Thoracic aorta (tissue), 2 donors: ENCODE results near the gene MAGEA9B. TPM values are rescaled to one million over a fixed set of nuclear protein-coding genes. Genes with fewer than 3 reads are reported as not detected.

Experiments used
- ATAC-seq: fragments of 150-250 bp; one replicate; pipeline ENCODE4 v1.8.0; 2017; ENCODE audit warnings: low read depth; ENCODE audit not compliant: insufficient number of reproducible peaks, low FRiP score
- DNase-seq: peaks from one replicate; pipeline ENCODE4 v3.0.0-alpha.2; 2020; ENCODE audit warnings: low spot score
- H3K27ac ChIP-seq, 2 donors: fragments of 200-600 bp; sonication (generic); 1 replicate in 1 of 2; 2 replicates in 1 of 2; pipeline ENCODE4 v1.5.1; 2016; ENCODE audit warnings: mild to moderate bottlenecking in 2 of 2, moderate library complexity in 2 of 2
- H3K27me3 ChIP-seq: fragments of 200-600 bp; sonication (generic); replicated peaks from 2 replicates; pipeline ENCODE4 v1.6.0; 2016; ENCODE audit warnings: mild to moderate bottlenecking; ENCODE audit not compliant: insufficient read depth
- H3K36me3 ChIP-seq: fragments of 200-600 bp; sonication (generic); one replicate; pipeline ENCODE4 v1.5.1; 2016
- H3K4me1 ChIP-seq, 2 donors: fragments of 200-600 bp; sonication (generic); 1 replicate in 1 of 2; 2 replicates in 1 of 2; pipeline versions ENCODE4 v1.5.1 to v1.6.0; 2016; ENCODE audit warnings: low read depth in 2 of 2, mild to moderate bottlenecking in 1 of 2; ENCODE audit not compliant: control insufficient read depth in 1 of 2
- H3K4me3 ChIP-seq: fragments of 200-600 bp; sonication (generic); 2 replicates; pipeline ENCODE4 v1.5.1; 2016; ENCODE audit warnings: mild to moderate bottlenecking
- H3K9me3 ChIP-seq: fragments of 200-600 bp; sonication (generic); 2 replicates; pipeline ENCODE4 v1.5.1; 2016
- CTCF ChIP-seq: fragments of 200-600 bp; sonication (generic); IDR thresholded peaks from one replicate; pipeline ENCODE4 v1.5.1; 2019; ENCODE audit warnings: antibody characterized with exemption
- total RNA-seq, 2 donors: library from RNA; depleted of rRNA; stranded (reverse); fragments of >200 nt; gene quantifications; one replicate each; pipeline versions ENCODE4 v1.1.0 to v1.2.3, GENCODE V29; 2016

MAGEA9B gene
- total RNA-seq, 2 donors from 2014 or later = not detected

GRCh38 chrX:149572743-149573142 is 14.5 kb downstream of the MAGEA9B start:
- ATAC-seq = no peak

GRCh38 chrX:149571770-149572169 is 15.5 kb downstream of the MAGEA9B start:
- no peak for DNase-seq
- TF ChIP-seq CTCF = no peak

More at GRCh38 chrX:149572743-149573142, 14.5 kb downstream of the MAGEA9B start:
- Histone ChIP-seq H3K9me3 (no peaks in the 10 kb centered on the region), H3K4me1 (peaks cover 0 to 14% of the 10 kb centered on the region in 2 donors), H3K4me3 (no peak overlapping the region), H3K27ac (no peak overlapping the region), H3K36me3 (no peaks in the 10 kb centered on the region), H3K27me3 (no peaks in the 10 kb centered on the region)
- TF ChIP-seq CTCF = no peak
- DNase-seq = no peak

GRCh38 chrX:149570668-149571067 is 16.6 kb downstream of the MAGEA9B start:
- H3K4me3 ChIP-seq = no peak overlapping the region
- no peaks in the 10 kb centered on the region for H3K36me3 ChIP-seq
- no peaks in the 10 kb centered on the region for H3K27me3 ChIP-seq
- no peak for ATAC-seq
- no peak overlapping the region for H3K27ac ChIP-seq
- no peak for DNase-seq
- no peaks in the 10 kb centered on the region for H3K9me3 ChIP-seq
- no peak for TF ChIP-seq CTCF
- H3K4me1 ChIP-seq = peaks cover 0 to 14% of the 10 kb centered on the region in 2 donors

More at GRCh38 chrX:149571770-149572169, 15.5 kb downstream of the MAGEA9B start:
- Histone ChIP-seq H3K4me3 (no peak overlapping the region), H3K36me3 (no peaks in the 10 kb centered on the region), H3K27me3 (no peaks in the 10 kb centered on the region), H3K9me3 (no peaks in the 10 kb centered on the region), H3K4me1 (peaks cover 0 to 14% of the 10 kb centered on the region in 2 donors), H3K27ac (no peak overlapping the region)
- no peak for ATAC-seq

- TF ChIP-seq CTCF = no peak
- no peaks in the 10 kb centered on the region for H3K9me3 ChIP-seq
- ATAC-seq = no peak
Measured at GRCh38 chrX:149569770-149570169, 17.5 kb downstream of the MAGEA9B start.

GRCh38 chrX:149568701-149569296 is 18.5 kb downstream of the MAGEA9B start:
- DNase-seq (no peak), ATAC-seq (no peak)
- Histone ChIP-seq H3K4me1 (peaks cover 0 to 14% of the 10 kb centered on the region in 2 donors), H3K27ac (peak overlapping the region in 1 of 2 donors; percentile 11), H3K36me3 (no peaks in the 10 kb centered on the region), H3K9me3 (no peaks in the 10 kb centered on the region), H3K27me3 (no peaks in the 10 kb centered on the region), H3K4me3 (no peak overlapping the region)
- TF ChIP-seq CTCF = no peak

More at GRCh38 chrX:149569770-149570169, 17.5 kb downstream of the MAGEA9B start:
- Histone ChIP-seq H3K27ac (no peak overlapping the region), H3K27me3 (no peaks in the 10 kb centered on the region), H3K4me3 (no peak overlapping the region), H3K4me1 (peaks cover 0 to 14% of the 10 kb centered on the region in 2 donors), H3K36me3 (no peaks in the 10 kb centered on the region)
- no peak for DNase-seq
